Measurements from ENCODE around the gene WNT6.

The WNT6 gene

DNA sequence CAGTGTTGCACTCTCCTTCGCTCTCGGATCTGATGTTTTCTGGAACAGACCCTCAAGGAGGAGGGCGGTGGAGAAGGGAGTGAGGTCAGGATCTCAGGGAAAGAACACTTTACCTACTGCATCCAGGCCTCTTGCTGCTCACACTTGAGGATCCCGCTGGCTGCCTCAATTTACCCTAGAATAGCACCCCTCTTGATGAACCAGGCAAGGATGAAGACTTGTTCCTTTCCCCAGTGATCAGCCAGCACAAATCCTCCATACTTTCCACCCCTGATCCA lies 35.2 kb downstream of the WNT6 start:
- no peaks in the 10 kb centered on the region for H3K4me1 ChIP-seq (ENCODE audit: control insufficient read depth, low read depth, low read length)
- no peak overlapping the region for H2AK5ac ChIP-seq (ENCODE audit: low read length)
- no peak overlapping the region for H2BK120ac ChIP-seq (ENCODE audit: low read depth, low read length)
- H3K27ac ChIP-seq (ENCODE audit: low read depth, low read length): no peak overlapping the region
- H3K36me3 ChIP-seq (ENCODE audit: control insufficient read depth, insufficient read depth, low read length): no peaks in the 10 kb centered on the region
- H2BK5ac ChIP-seq (ENCODE audit: low read length): no peak overlapping the region
- no peak for DNase-seq
- no peak overlapping the region for H3K4ac ChIP-seq (ENCODE audit: low read depth, low read length)
- H3K23ac ChIP-seq (ENCODE audit: low read length): no peak overlapping the region
- no peak overlapping the region for H3K18ac ChIP-seq (ENCODE audit: low read length)
- H3K27me3 ChIP-seq (ENCODE audit: insufficient read depth, low read length, poor library complexity): peaks cover 70% of the 10 kb centered on the region
- no peak overlapping the region for H3K9ac ChIP-seq (ENCODE audit: low read length)
- H3K4me3 ChIP-seq (ENCODE audit: low read length): no peak overlapping the region
- H2BK15ac ChIP-seq (replicated peaks; ENCODE audit: low read depth): no peak overlapping the region
- H3K56ac ChIP-seq (ENCODE audit: low read length): no peak overlapping the region
- H4K5ac ChIP-seq (ENCODE audit: low read length): no peak overlapping the region
- H3K79me1 ChIP-seq (ENCODE audit: low read length): no peaks in the 10 kb centered on the region
- H3K4me2 ChIP-seq (ENCODE audit: low read length): no peak overlapping the region
- H4K8ac ChIP-seq (ENCODE audit: low read depth, low read length): no peak overlapping the region
- no peaks in the 10 kb centered on the region for H3K79me2 ChIP-seq (ENCODE audit: control insufficient read depth, insufficient read depth, low read length)
- WGBS (ENCODE audit: extremely low coverage, insufficient coverage, low lambda C conversion rate): no CpG with 5 or more reads among the region's 4 CpGs

DNA sequence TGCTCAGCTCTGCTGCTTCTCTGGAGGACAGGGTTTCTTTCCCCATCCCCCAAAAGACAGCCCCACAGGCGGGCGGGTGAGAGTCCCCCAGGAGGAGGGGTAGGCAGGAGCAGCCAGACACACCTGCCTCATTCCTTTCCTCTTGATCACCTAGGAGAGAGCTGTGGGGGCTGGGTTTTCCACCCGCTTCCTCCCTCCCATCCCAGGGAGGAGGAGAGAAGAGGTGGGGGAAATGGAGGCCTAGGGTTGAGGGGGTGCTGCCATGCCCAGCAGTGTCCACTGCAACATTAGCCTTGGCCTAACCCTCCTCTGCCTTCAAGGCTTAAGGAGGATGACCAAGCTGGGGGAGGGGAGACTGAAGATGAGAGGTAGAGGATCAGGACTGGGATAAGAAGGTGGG lies 35.7 kb downstream of the WNT6 start:
- H3K18ac ChIP-seq (ENCODE audit: low read length): no peak overlapping the region
- peaks cover 69% of the 10 kb centered on the region for H3K27me3 ChIP-seq (ENCODE audit: insufficient read depth, low read length, poor library complexity)
- H3K79me2 ChIP-seq (ENCODE audit: control insufficient read depth, insufficient read depth, low read length): no peaks in the 10 kb centered on the region
- H3K79me1 ChIP-seq (ENCODE audit: low read length): no peaks in the 10 kb centered on the region
- H3K4me3 ChIP-seq (ENCODE audit: low read length): no peak overlapping the region
- no peak overlapping the region for H2BK120ac ChIP-seq (ENCODE audit: low read depth, low read length)
- H3K23ac ChIP-seq (ENCODE audit: low read length): no peak overlapping the region
- H4K8ac ChIP-seq (ENCODE audit: low read depth, low read length): no peak overlapping the region
- no peak overlapping the region for H4K5ac ChIP-seq (ENCODE audit: low read length)
- no CpG with 5 or more reads among the region's 3 CpGs for WGBS (ENCODE audit: extremely low coverage, insufficient coverage, low lambda C conversion rate)
- H3K36me3 ChIP-seq (ENCODE audit: control insufficient read depth, insufficient read depth, low read length): no peaks in the 10 kb centered on the region
- no peak overlapping the region for H3K4ac ChIP-seq (ENCODE audit: low read depth, low read length)
- H3K4me1 ChIP-seq (ENCODE audit: control insufficient read depth, low read depth, low read length): no peaks in the 10 kb centered on the region
- H2BK5ac ChIP-seq (ENCODE audit: low read length): no peak overlapping the region
- DNase-seq: peak; percentile 60
- no peak overlapping the region for H2BK15ac ChIP-seq (replicated peaks; ENCODE audit: low read depth)
- no peak overlapping the region for H3K4me2 ChIP-seq (ENCODE audit: low read length)
- no peak overlapping the region for H3K56ac ChIP-seq (ENCODE audit: low read length)
- H2AK5ac ChIP-seq (ENCODE audit: low read length): no peak overlapping the region
- H3K27ac ChIP-seq (ENCODE audit: low read depth, low read length): no peak overlapping the region
- H3K9ac ChIP-seq (ENCODE audit: low read length): no peak overlapping the region

DNA sequence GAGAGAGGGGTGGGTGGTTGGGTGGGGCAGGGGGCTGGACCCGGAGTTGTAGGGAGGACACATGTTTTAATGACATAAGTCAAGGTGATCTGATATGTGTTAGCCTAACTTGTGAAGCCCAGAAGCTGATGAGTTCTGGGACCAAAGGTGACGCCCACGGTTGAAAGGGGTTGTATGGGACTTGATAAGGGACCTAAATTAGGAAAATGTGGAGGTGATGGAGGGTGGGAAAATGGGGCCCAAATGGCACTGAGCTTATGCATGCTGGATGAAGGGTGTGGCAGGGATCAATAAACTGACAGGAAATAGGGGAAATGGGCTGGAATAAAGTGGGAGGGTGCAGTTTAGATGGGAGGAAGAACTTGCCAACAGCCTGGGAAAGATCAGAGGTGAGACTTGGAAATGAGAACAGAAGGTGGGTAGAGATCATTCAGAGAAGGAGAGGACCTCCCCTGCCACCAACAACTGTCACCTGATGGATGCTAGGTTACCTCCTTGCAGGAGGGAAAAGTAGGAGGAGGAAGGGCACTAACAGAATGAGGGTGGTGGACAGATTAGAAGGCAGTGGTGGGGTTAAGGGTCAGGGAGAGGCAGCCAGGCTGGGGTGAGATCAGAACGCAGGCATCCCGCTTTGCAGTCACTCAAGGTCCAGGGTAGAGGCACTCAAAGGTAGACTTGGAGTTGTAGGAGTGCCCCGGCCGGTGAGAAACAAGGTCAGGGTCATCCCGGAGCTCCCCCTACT lies 36.3 kb downstream of the WNT6 start:
- Histone ChIP-seq H3K4me2 (ENCODE audit: low read length) (no peak overlapping the region), H3K18ac (ENCODE audit: low read length) (no peak overlapping the region), H2BK120ac (ENCODE audit: low read depth, low read length) (no peak overlapping the region), H3K9ac (ENCODE audit: low read length) (no peak overlapping the region), H3K56ac (ENCODE audit: low read length) (no peak overlapping the region), H3K27me3 (ENCODE audit: insufficient read depth, low read length, poor library complexity) (peaks cover 70% of the 10 kb centered on the region), H3K23ac (ENCODE audit: low read length) (no peak overlapping the region), H2BK5ac (ENCODE audit: low read length) (no peak overlapping the region), H3K79me2 (ENCODE audit: control insufficient read depth, insufficient read depth, low read length) (no peaks in the 10 kb centered on the region), H2BK15ac (replicated peaks; ENCODE audit: low read depth) (no peak overlapping the region), H3K4me1 (ENCODE audit: control insufficient read depth, low read depth, low read length) (no peaks in the 10 kb centered on the region), H3K79me1 (ENCODE audit: low read length) (no peaks in the 10 kb centered on the region), H3K36me3 (ENCODE audit: control insufficient read depth, insufficient read depth, low read length) (no peaks in the 10 kb centered on the region), H3K4me3 (ENCODE audit: low read length) (no peak overlapping the region), H4K5ac (ENCODE audit: low read length) (no peak overlapping the region), H3K4ac (ENCODE audit: low read depth, low read length) (no peak overlapping the region), H4K8ac (ENCODE audit: low read depth, low read length) (no peak overlapping the region), H3K27ac (ENCODE audit: low read depth, low read length) (no peak overlapping the region), H2AK5ac (ENCODE audit: low read length) (no peak overlapping the region)
- no peak for DNase-seq
- no CpG with 5 or more reads among the region's 8 CpGs for WGBS (ENCODE audit: extremely low coverage, insufficient coverage, low lambda C conversion rate)

DNA sequence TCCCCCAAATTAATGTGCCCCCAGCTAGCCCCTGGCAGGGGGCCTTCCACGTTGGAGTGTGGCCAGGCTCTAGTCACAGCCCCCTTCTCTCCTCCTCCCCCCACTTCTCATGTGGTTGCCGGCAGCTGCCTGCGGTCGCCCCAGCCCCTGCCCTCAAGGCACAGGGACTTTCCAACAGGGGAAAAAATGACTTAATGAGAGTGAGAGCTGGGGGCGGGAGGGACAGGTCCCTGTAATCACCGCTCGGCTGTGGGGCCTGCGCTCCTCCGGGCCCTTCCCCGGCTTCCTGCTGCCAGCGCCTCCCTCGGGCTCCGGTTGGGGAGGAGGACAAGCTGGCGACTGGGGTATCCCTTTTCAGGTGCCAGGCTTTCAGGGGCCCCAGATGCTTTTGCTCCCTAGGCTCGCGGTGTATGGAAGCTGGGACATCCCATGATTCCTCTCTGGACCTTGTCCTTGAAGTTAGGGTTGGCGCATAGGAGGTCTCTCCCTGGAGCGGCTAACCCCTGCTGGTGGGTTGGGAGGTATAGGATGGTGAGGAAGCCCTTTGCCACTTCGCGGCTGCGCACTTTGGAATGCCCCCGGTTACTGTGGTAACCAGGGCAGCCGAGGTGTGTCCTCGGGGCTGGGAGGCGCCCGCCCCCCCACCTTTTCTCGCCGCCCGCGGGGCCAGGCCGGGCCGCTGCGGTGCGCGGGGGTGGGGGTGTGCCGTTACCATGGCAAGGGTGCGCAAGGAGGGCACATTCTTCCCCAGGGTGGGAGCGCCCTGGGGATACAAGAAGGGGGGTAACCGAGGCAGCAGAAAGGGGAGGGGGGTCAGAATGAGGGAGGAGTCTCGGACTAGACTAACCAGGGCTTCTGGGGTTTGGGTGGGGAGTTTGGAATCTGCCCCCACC lies 37.1 kb downstream of the WNT6 start:
- no peaks in the 10 kb centered on the region for H3K79me1 ChIP-seq (ENCODE audit: low read length)
- H3K4me3 ChIP-seq (ENCODE audit: low read length): no peak overlapping the region
- H4K5ac ChIP-seq (ENCODE audit: low read length): no peak overlapping the region
- no peak overlapping the region for H2BK15ac ChIP-seq (replicated peaks; ENCODE audit: low read depth)
- H2AK5ac ChIP-seq (ENCODE audit: low read length): no peak overlapping the region
- peak; percentile 64 for DNase-seq
- no peak overlapping the region for H3K23ac ChIP-seq (ENCODE audit: low read length)
- no CpG with 5 or more reads among the region's 40 CpGs for WGBS (ENCODE audit: extremely low coverage, insufficient coverage, low lambda C conversion rate)
- no peak overlapping the region for H3K18ac ChIP-seq (ENCODE audit: low read length)
- H2BK120ac ChIP-seq (ENCODE audit: low read depth, low read length): no peak overlapping the region
- no peaks in the 10 kb centered on the region for H3K4me1 ChIP-seq (ENCODE audit: control insufficient read depth, low read depth, low read length)
- no peak overlapping the region for H3K4me2 ChIP-seq (ENCODE audit: low read length)
- H3K27ac ChIP-seq (ENCODE audit: low read depth, low read length): no peak overlapping the region
- H3K36me3 ChIP-seq (ENCODE audit: control insufficient read depth, insufficient read depth, low read length): no peaks in the 10 kb centered on the region
- H3K27me3 ChIP-seq (ENCODE audit: insufficient read depth, low read length, poor library complexity): peaks cover 65% of the 10 kb centered on the region
- H3K9ac ChIP-seq (ENCODE audit: low read length): no peak overlapping the region
- H2BK5ac ChIP-seq (ENCODE audit: low read length): no peak overlapping the region
- no peak overlapping the region for H4K8ac ChIP-seq (ENCODE audit: low read depth, low read length)
- H3K56ac ChIP-seq (ENCODE audit: low read length): no peak overlapping the region
- H3K4ac ChIP-seq (ENCODE audit: low read depth, low read length): no peak overlapping the region
- no peaks in the 10 kb centered on the region for H3K79me2 ChIP-seq (ENCODE audit: control insufficient read depth, insufficient read depth, low read length)

DNA sequence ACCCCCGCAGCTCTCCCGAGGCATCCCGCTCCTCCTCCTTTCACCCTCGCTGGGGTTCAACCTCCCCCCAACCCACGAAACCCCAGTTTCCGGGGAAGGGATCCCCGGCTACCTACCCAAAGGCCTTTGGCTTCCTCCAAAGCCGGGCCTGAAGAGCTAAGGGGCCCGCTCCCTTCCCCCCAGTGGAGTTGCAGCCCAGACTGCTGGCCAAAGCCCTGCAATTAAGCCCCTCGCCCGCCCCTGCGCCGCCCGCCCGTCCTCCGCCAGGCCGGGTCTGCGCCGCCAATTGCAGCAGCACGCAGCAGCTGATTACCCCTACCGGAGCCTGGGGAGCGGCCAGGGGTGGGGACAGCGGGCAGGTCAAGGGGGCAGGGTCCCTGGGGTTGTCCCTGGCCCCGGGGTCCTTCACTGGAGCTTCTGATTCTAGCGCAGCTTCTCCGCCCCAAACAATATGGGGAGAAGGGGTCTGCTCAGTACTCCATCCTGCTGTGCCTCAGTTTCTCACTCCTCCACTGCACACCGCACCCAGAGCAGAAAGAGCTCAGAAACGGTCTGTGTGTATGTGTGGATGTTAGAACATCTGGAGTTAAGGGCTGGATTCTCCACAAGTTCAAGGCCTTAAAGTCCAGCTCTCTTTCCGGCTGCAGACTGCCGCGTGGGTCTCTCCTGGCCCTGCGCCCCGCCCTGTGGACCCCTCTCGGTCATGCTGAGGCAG lies 37.9 kb downstream of the WNT6 start:
- Histone ChIP-seq H3K27ac (ENCODE audit: low read depth, low read length) (no peak overlapping the region), H2BK5ac (ENCODE audit: low read length) (no peak overlapping the region), H3K79me2 (ENCODE audit: control insufficient read depth, insufficient read depth, low read length) (no peaks in the 10 kb centered on the region), H3K4me2 (ENCODE audit: low read length) (no peak overlapping the region), H3K18ac (ENCODE audit: low read length) (no peak overlapping the region), H4K5ac (ENCODE audit: low read length) (no peak overlapping the region), H3K9ac (ENCODE audit: low read length) (no peak overlapping the region), H4K8ac (ENCODE audit: low read depth, low read length) (no peak overlapping the region), H3K4me3 (ENCODE audit: low read length) (no peak overlapping the region), H3K56ac (ENCODE audit: low read length) (no peak overlapping the region), H3K4me1 (ENCODE audit: control insufficient read depth, low read depth, low read length) (no peaks in the 10 kb centered on the region), H3K4ac (ENCODE audit: low read depth, low read length) (no peak overlapping the region), H2BK120ac (ENCODE audit: low read depth, low read length) (no peak overlapping the region), H3K79me1 (ENCODE audit: low read length) (no peaks in the 10 kb centered on the region), H3K27me3 (ENCODE audit: insufficient read depth, low read length, poor library complexity) (peaks cover 61% of the 10 kb centered on the region), H3K36me3 (ENCODE audit: control insufficient read depth, insufficient read depth, low read length) (no peaks in the 10 kb centered on the region), H3K23ac (ENCODE audit: low read length) (no peak overlapping the region), H2BK15ac (replicated peaks; ENCODE audit: low read depth) (no peak overlapping the region), H2AK5ac (ENCODE audit: low read length) (no peak overlapping the region)
- no peak for DNase-seq
- WGBS (ENCODE audit: extremely low coverage, insufficient coverage, low lambda C conversion rate): no CpG with 5 or more reads among the region's 34 CpGs
